WTC11 (cell line): ENCODE data around the gene HIPK3. TPM values are rescaled to one million over a fixed set of nuclear protein-coding genes. Genes with fewer than 3 reads are reported as not detected.

ENCODE experiments used
- ATAC-seq: fragments of 200-7000 bp; cut with Tn5 transposase; 2 replicates; pipeline ENCODE4 v1.10.0; 2021; ENCODE audit warnings: mild to moderate bottlenecking, moderate library complexity
- CTCF ChIA-PET: fragments of 300-600 bp; sonication (Branson Sonifier 250); formaldehyde crosslinking; loops from one replicate; lab custom pipeline; 2021; ENCODE audit warnings: antibody characterized with exemption; lab: Charles Lee
- POLR2A ChIA-PET: fragments of 350-600 bp; sonication (Branson Sonifier 250); formaldehyde crosslinking; loops from one replicate; lab custom pipeline; 2021; ENCODE audit warnings: antibody characterized with exemption; lab: Charles Lee
- DNase-seq: peaks from one replicate; pipeline ENCODE4 v3.0.0; 2021; ENCODE audit warnings: low spot score
- H3K27ac Mint-ChIP-seq: 2 replicates; pipeline ENCODE4 v1.8.0; 2021; ENCODE audit warnings: mixed read lengths
- H3K27me3 Mint-ChIP-seq: 2 replicates; pipeline ENCODE4 v1.8.0; 2021; ENCODE audit warnings: low read depth, mild to moderate bottlenecking, moderate library complexity, mixed read lengths
- H3K36me3 Mint-ChIP-seq: 2 replicates; pipeline ENCODE4 v1.8.0; 2021; ENCODE audit warnings: mixed read lengths
- H3K4me1 Mint-ChIP-seq: 2 replicates; pipeline ENCODE4 v1.8.0; 2022; ENCODE audit warnings: mixed read lengths
- H3K4me3 Mint-ChIP-seq: 2 replicates; pipeline ENCODE4 v1.8.0; 2021; ENCODE audit warnings: mild to moderate bottlenecking, moderate library complexity, mixed read lengths
- H3K9me3 Mint-ChIP-seq: 2 replicates; pipeline ENCODE4 v1.8.0; 2021; ENCODE audit warnings: mixed read lengths
- EMX1 ChIP-seq: fragments of 250-450 bp; sonication (Bioruptor Pico); IDR thresholded peaks from 2 replicates; pipeline ENCODE4 v1.8.0; 2021; ENCODE audit warnings: mild to moderate bottlenecking
- ESRRA ChIP-seq: sonication (generic); formaldehyde crosslinking; IDR thresholded peaks from 2 replicates; pipeline ENCODE4 v1.8.1; 2022; ENCODE audit warnings: mild to moderate bottlenecking, missing genetic modification reagents, borderline replicate concordance
- FOXP1 ChIP-seq: sonication (generic); formaldehyde crosslinking; IDR thresholded peaks from 2 replicates; pipeline ENCODE4 v1.8.0; 2022; ENCODE audit warnings: missing genetic modification reagents, mild to moderate bottlenecking, moderate library complexity, borderline replicate concordance
- MYBL2 ChIP-seq: sonication (generic); formaldehyde crosslinking; IDR thresholded peaks from 2 replicates; pipeline ENCODE4 v1.8.1; 2023; ENCODE audit warnings: mild to moderate bottlenecking, moderate library complexity, missing genetic modification reagents
- SMAD3 ChIP-seq: sonication (generic); formaldehyde crosslinking; IDR thresholded peaks from 2 replicates; pipeline ENCODE4 v1.8.0; 2022; ENCODE audit warnings: missing genetic modification reagents, mild to moderate bottlenecking, borderline replicate concordance
- SOX15 ChIP-seq: fragments of 250-450 bp; sonication (Bioruptor Pico); IDR thresholded peaks from 2 replicates; pipeline ENCODE4 v1.9.0; 2021; ENCODE audit warnings: mild to moderate bottlenecking
- TEAD4 ChIP-seq: sonication (generic); formaldehyde crosslinking; IDR thresholded peaks from 2 replicates; pipeline ENCODE4 v1.8.0; 2022; ENCODE audit warnings: mild to moderate bottlenecking, missing genetic modification reagents
- ZNF121 ChIP-seq: sonication (generic); formaldehyde crosslinking; IDR thresholded peaks from 2 replicates; pipeline ENCODE4 v1.8.0; 2023; ENCODE audit warnings: missing genetic modification reagents
- ZNF138 ChIP-seq: sonication (generic); formaldehyde crosslinking; conservative IDR thresholded peaks from 2 replicates; pipeline ENCODE4 v1.8.1; 2022; ENCODE audit warnings: mild to moderate bottlenecking, moderate library complexity, missing genetic modification reagents
- ZNF232 ChIP-seq: sonication (generic); formaldehyde crosslinking; IDR thresholded peaks from 2 replicates; pipeline ENCODE4 v1.8.0; 2022; ENCODE audit warnings: mild to moderate bottlenecking, missing genetic modification reagents
- ZNF317 ChIP-seq: sonication (generic); formaldehyde crosslinking; IDR thresholded peaks from 2 replicates; pipeline ENCODE4 v1.8.1; 2023; ENCODE audit warnings: low read depth, mild to moderate bottlenecking, moderate library complexity, missing genetic modification reagents, borderline replicate concordance
- ZNF396 ChIP-seq: fragments of 250-450 bp; sonication (Bioruptor Pico); IDR thresholded peaks from 2 replicates; pipeline ENCODE4 v1.8.0; 2021; ENCODE audit warnings: mild to moderate bottlenecking, moderate library complexity, borderline replicate concordance
- ZNF416 ChIP-seq: fragments of 250-450 bp; sonication (Bioruptor Pico); IDR thresholded peaks from 2 replicates; pipeline ENCODE4 v1.9.0; 2021; ENCODE audit warnings: mild to moderate bottlenecking, inconsistent platforms
- total RNA-seq: library from RNA; stranded (reverse); gene quantifications from 3 replicates; pipeline ENCODE4 v1.2.3, GENCODE V29; 2021
- TF ChIP-seq, protein P1 (sequence below): sonication (generic); formaldehyde crosslinking; IDR thresholded peaks from 2 replicates; pipeline ENCODE4 v1.8.0; 2022; ENCODE audit warnings: mild to moderate bottlenecking, missing genetic modification reagents
- TF ChIP-seq, protein P2 (sequence below): sonication (generic); formaldehyde crosslinking; IDR thresholded peaks from 2 replicates; pipeline ENCODE4 v1.8.1; 2023; ENCODE audit warnings: mild to moderate bottlenecking, moderate library complexity, missing genetic modification reagents
- TF ChIP-seq, protein P3 (sequence below): sonication (generic); formaldehyde crosslinking; IDR thresholded peaks from 2 replicates; pipeline ENCODE4 v1.8.0; 2023; ENCODE audit warnings: mild to moderate bottlenecking, missing genetic modification reagents
- TF ChIP-seq, protein P4 (sequence below): sonication (generic); formaldehyde crosslinking; IDR thresholded peaks from 2 replicates; pipeline ENCODE4 v1.8.1; 2023; ENCODE audit warnings: mild to moderate bottlenecking, missing genetic modification reagents
- TF ChIP-seq, protein P5 (sequence below): sonication (generic); formaldehyde crosslinking; IDR thresholded peaks from 2 replicates; pipeline ENCODE4 v1.8.0; 2022; ENCODE audit warnings: missing genetic modification reagents
- TF ChIP-seq, protein P6 (sequence below): fragments of 250-450 bp; sonication (Bioruptor Pico); IDR thresholded peaks from 2 replicates; pipeline ENCODE4 v1.9.0; 2021; ENCODE audit warnings: mild to moderate bottlenecking, borderline replicate concordance
- TF ChIP-seq, protein P7 (sequence below): sonication (generic); formaldehyde crosslinking; IDR thresholded peaks from 2 replicates; pipeline ENCODE4 v1.8.1; 2023; ENCODE audit warnings: mild to moderate bottlenecking, missing genetic modification reagents, moderate library complexity

HIPK3 gene
- total RNA-seq, 1 experiment from 2014 or later: 24.1 TPM

DNA sequence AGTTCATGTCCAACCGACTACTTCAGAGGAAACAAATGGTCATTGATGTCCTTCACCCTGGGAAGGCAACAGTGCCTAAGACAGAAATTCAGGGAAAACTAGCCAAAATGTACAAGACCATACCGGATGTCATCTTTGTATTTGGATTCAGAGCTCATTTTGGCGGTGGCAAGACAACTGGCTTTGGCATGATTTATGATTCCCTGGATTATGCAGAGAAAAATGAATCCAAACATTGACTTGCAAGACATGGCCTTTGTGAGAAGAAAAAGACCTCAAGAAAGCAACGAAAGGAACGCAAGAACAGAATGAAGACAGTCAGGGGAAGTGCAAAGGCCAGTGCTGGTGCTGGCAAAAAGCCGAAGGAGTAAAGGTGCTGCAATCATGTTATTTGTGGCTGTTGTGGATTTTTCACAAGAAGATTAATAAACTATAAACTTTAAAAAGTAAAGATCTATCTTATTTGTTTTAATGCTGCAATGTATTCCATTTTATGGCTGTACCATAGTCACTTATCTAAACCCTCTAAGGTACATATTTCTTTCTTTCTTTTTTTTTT, 20.1 kb upstream of the HIPK3 start:
- POLR2A ChIA-PET: no interaction called here
- CTCF ChIA-PET: no interaction called here
- Mint-ChIP-seq H3K9me3 (peaks cover 8% of the 10 kb centered on the region), H3K27ac (no peak overlapping the region), H3K27me3 (no peaks in the 10 kb centered on the region), H3K36me3 (no peaks in the 10 kb centered on the region), H3K4me1 (no peaks in the 10 kb centered on the region), H3K4me3 (no peak overlapping the region)
- no peak for TF ChIP-seq TEAD4 (CRISPR knock-in tag)
- TF ChIP-seq EMX1 (CRISPR knock-in tag): no peak
- TF ChIP-seq, protein P1, sequence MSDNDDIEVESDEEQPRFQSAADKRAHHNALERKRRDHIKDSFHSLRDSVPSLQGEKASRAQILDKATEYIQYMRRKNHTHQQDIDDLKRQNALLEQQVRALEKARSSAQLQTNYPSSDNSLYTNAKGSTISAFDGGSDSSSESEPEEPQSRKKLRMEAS (CRISPR knock-in tag): no peak
- no peak for TF ChIP-seq ZNF396 (CRISPR knock-in tag)
- ATAC-seq (no peak), DNase-seq (no peak)

GRCh38 chr11:33242575-33242974, 14.6 kb upstream of the HIPK3 start:
- H3K27me3 Mint-ChIP-seq: no peaks in the 10 kb centered on the region; the same call in 1 of the 2 replicates
- TF ChIP-seq FOXP1 (no peak), ESRRA (CRISPR knock-in tag) (no peak), ZNF232 (CRISPR knock-in tag) (no peak), ZNF121 (CRISPR knock-in tag) (no peak), SMAD3 (no peak), SOX15 (CRISPR knock-in tag) (no peak), MYBL2 (CRISPR knock-in tag) (no peak), ZNF416 (CRISPR knock-in tag) (no peak), ZNF138 (CRISPR knock-in tag) (no peak), ZNF317 (CRISPR knock-in tag) (no peak)
- TF ChIP-seq, protein P2, sequence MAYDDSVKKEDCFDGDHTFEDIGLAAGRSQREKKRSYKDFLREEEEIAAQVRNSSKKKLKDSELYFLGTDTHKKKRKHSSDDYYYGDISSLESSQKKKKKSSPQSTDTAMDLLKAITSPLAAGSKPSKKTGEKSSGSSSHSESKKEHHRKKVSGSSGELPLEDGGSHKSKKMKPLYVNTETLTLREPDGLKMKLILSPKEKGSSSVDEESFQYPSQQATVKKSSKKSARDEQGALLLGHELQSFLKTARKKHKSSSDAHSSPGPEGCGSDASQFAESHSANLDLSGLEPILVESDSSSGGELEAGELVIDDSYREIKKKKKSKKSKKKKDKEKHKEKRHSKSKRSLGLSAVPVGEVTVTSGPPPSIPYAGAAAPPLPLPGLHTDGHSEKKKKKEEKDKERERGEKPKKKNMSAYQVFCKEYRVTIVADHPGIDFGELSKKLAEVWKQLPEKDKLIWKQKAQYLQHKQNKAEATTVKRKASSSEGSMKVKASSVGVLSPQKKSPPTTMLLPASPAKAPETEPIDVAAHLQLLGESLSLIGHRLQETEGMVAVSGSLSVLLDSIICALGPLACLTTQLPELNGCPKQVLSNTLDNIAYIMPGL (CRISPR knock-in tag): no peak
- TF ChIP-seq, protein P3, sequence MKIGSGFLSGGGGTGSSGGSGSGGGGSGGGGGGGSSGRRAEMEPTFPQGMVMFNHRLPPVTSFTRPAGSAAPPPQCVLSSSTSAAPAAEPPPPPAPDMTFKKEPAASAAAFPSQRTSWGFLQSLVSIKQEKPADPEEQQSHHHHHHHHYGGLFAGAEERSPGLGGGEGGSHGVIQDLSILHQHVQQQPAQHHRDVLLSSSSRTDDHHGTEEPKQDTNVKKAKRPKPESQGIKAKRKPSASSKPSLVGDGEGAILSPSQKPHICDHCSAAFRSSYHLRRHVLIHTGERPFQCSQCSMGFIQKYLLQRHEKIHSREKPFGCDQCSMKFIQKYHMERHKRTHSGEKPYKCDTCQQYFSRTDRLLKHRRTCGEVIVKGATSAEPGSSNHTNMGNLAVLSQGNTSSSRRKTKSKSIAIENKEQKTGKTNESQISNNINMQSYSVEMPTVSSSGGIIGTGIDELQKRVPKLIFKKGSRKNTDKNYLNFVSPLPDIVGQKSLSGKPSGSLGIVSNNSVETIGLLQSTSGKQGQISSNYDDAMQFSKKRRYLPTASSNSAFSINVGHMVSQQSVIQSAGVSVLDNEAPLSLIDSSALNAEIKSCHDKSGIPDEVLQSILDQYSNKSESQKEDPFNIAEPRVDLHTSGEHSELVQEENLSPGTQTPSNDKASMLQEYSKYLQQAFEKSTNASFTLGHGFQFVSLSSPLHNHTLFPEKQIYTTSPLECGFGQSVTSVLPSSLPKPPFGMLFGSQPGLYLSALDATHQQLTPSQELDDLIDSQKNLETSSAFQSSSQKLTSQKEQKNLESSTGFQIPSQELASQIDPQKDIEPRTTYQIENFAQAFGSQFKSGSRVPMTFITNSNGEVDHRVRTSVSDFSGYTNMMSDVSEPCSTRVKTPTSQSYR (CRISPR knock-in tag): no peak
- TF ChIP-seq, protein P4, sequence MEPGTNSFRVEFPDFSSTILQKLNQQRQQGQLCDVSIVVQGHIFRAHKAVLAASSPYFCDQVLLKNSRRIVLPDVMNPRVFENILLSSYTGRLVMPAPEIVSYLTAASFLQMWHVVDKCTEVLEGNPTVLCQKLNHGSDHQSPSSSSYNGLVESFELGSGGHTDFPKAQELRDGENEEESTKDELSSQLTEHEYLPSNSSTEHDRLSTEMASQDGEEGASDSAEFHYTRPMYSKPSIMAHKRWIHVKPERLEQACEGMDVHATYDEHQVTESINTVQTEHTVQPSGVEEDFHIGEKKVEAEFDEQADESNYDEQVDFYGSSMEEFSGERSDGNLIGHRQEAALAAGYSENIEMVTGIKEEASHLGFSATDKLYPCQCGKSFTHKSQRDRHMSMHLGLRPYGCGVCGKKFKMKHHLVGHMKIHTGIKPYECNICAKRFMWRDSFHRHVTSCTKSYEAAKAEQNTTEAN: no peak
- TF ChIP-seq, protein P5, sequence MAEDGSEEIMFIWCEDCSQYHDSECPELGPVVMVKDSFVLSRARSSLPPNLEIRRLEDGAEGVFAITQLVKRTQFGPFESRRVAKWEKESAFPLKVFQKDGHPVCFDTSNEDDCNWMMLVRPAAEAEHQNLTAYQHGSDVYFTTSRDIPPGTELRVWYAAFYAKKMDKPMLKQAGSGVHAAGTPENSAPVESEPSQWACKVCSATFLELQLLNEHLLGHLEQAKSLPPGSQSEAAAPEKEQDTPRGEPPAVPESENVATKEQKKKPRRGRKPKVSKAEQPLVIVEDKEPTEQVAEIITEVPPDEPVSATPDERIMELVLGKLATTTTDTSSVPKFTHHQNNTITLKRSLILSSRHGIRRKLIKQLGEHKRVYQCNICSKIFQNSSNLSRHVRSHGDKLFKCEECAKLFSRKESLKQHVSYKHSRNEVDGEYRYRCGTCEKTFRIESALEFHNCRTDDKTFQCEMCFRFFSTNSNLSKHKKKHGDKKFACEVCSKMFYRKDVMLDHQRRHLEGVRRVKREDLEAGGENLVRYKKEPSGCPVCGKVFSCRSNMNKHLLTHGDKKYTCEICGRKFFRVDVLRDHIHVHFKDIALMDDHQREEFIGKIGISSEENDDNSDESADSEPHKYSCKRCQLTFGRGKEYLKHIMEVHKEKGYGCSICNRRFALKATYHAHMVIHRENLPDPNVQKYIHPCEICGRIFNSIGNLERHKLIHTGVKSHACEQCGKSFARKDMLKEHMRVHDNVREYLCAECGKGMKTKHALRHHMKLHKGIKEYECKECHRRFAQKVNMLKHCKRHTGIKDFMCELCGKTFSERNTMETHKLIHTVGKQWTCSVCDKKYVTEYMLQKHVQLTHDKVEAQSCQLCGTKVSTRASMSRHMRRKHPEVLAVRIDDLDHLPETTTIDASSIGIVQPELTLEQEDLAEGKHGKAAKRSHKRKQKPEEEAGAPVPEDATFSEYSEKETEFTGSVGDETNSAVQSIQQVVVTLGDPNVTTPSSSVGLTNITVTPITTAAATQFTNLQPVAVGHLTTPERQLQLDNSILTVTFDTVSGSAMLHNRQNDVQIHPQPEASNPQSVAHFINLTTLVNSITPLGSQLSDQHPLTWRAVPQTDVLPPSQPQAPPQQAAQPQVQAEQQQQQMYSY (CRISPR knock-in tag): no peak
- TF ChIP-seq, protein P6, sequence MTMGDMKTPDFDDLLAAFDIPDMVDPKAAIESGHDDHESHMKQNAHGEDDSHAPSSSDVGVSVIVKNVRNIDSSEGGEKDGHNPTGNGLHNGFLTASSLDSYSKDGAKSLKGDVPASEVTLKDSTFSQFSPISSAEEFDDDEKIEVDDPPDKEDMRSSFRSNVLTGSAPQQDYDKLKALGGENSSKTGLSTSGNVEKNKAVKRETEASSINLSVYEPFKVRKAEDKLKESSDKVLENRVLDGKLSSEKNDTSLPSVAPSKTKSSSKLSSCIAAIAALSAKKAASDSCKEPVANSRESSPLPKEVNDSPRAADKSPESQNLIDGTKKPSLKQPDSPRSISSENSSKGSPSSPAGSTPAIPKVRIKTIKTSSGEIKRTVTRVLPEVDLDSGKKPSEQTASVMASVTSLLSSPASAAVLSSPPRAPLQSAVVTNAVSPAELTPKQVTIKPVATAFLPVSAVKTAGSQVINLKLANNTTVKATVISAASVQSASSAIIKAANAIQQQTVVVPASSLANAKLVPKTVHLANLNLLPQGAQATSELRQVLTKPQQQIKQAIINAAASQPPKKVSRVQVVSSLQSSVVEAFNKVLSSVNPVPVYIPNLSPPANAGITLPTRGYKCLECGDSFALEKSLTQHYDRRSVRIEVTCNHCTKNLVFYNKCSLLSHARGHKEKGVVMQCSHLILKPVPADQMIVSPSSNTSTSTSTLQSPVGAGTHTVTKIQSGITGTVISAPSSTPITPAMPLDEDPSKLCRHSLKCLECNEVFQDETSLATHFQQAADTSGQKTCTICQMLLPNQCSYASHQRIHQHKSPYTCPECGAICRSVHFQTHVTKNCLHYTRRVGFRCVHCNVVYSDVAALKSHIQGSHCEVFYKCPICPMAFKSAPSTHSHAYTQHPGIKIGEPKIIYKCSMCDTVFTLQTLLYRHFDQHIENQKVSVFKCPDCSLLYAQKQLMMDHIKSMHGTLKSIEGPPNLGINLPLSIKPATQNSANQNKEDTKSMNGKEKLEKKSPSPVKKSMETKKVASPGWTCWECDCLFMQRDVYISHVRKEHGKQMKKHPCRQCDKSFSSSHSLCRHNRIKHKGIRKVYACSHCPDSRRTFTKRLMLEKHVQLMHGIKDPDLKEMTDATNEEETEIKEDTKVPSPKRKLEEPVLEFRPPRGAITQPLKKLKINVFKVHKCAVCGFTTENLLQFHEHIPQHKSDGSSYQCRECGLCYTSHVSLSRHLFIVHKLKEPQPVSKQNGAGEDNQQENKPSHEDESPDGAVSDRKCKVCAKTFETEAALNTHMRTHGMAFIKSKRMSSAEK (CRISPR knock-in tag): no peak
- TF ChIP-seq, protein P7, sequence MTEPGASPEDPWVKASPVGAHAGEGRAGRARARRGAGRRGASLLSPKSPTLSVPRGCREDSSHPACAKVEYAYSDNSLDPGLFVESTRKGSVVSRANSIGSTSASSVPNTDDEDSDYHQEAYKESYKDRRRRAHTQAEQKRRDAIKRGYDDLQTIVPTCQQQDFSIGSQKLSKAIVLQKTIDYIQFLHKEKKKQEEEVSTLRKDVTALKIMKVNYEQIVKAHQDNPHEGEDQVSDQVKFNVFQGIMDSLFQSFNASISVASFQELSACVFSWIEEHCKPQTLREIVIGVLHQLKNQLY (CRISPR knock-in tag): no peak
- H3K9me3 Mint-ChIP-seq: peaks cover 21% of the 10 kb centered on the region
- POLR2A ChIA-PET: no interaction called here
- peaks cover 6% of the 10 kb centered on the region for H3K36me3 Mint-ChIP-seq
- DNase-seq: no peak
- CTCF ChIA-PET: no interaction called here
- ATAC-seq: no peak
- H3K27ac Mint-ChIP-seq: no peak overlapping the region
- no peaks in the 10 kb centered on the region for H3K4me1 Mint-ChIP-seq
- H3K4me3 Mint-ChIP-seq: no peak overlapping the region
